NCI-H1436 treated with DMSO at 0.1 percent for 48 hours (cell line): ENCODE results near the gene RASAL1.

ENCODE experiments used
- DNase-seq: peaks from one replicate; lab custom pipeline; 2025; lab: John Stamatoyannopoulos, UW

The RASAL1 gene

GRCh38 chr12:113135178-113136127 lies at the start of gene RASAL1:
RASAL1 (minus strand) TSS chr12:113135761; CDS start chr12:113135462, 299 bp downstream.
- no peak for DNase-seq

- no peak for DNase-seq
Observed at GRCh38 chr12:113184900-113185179, 49.3 kb upstream of the RASAL1 start.

GRCh38 chr12:113184098-113184899 lies 48.7 kb upstream of the RASAL1 start:
- no peak for DNase-seq

- no peak for DNase-seq
Observed at GRCh38 chr12:113183030-113183589, 47.5 kb upstream of the RASAL1 start.

- DNase-seq, result no peak
Observed at GRCh38 chr12:113181975-113182374, 46.4 kb upstream of the RASAL1 start.

GRCh38 chr12:113180333-113180732 lies 44.8 kb upstream of the RASAL1 start:
- DNase-seq, result no peak

- DNase-seq, result no peak
Observed at GRCh38 chr12:113179023-113179422, 43.5 kb upstream of the RASAL1 start.

GRCh38 chr12:113174461-113175384 lies 39.2 kb upstream of the RASAL1 start:
- no peak for DNase-seq

GRCh38 chr12:113173081-113173698 lies 37.6 kb upstream of the RASAL1 start:
- DNase-seq, result no peak

GRCh38 chr12:113172185-113172584 lies 36.6 kb upstream of the RASAL1 start:
- no peak for DNase-seq

- DNase-seq, result no peak
Observed at GRCh38 chr12:113171543-113171942, 36.0 kb upstream of the RASAL1 start.

- DNase-seq, result no peak
Observed at GRCh38 chr12:113170926-113171325, 35.4 kb upstream of the RASAL1 start.

GRCh38 chr12:113170457-113170856 lies 34.9 kb upstream of the RASAL1 start:
- no peak for DNase-seq

GRCh38 chr12:113169697-113170096 lies 34.1 kb upstream of the RASAL1 start:
- DNase-seq, result no peak

GRCh38 chr12:113167868-113168267 lies 32.3 kb upstream of the RASAL1 start:
- no peak for DNase-seq

GRCh38 chr12:113165521-113166450 lies 30.2 kb upstream of the RASAL1 start:
- DNase-seq, result no peak

GRCh38 chr12:113164014-113164413 lies 28.5 kb upstream of the RASAL1 start:
- DNase-seq, result no peak

GRCh38 chr12:113163030-113163360 lies 27.4 kb upstream of the RASAL1 start:
- DNase-seq, result no peak

GRCh38 chr12:113162102-113163029 lies 26.8 kb upstream of the RASAL1 start:
- no peak for DNase-seq
